Measurements from ENCODE around the gene KRT14. TPM values are rescaled to one million over a fixed set of nuclear protein-coding genes. Genes with fewer than 3 reads are reported as not detected.

KRT14 gene
- total RNA-seq, 1 experiment from 2014 or later = 6.1 TPM

DNA sequence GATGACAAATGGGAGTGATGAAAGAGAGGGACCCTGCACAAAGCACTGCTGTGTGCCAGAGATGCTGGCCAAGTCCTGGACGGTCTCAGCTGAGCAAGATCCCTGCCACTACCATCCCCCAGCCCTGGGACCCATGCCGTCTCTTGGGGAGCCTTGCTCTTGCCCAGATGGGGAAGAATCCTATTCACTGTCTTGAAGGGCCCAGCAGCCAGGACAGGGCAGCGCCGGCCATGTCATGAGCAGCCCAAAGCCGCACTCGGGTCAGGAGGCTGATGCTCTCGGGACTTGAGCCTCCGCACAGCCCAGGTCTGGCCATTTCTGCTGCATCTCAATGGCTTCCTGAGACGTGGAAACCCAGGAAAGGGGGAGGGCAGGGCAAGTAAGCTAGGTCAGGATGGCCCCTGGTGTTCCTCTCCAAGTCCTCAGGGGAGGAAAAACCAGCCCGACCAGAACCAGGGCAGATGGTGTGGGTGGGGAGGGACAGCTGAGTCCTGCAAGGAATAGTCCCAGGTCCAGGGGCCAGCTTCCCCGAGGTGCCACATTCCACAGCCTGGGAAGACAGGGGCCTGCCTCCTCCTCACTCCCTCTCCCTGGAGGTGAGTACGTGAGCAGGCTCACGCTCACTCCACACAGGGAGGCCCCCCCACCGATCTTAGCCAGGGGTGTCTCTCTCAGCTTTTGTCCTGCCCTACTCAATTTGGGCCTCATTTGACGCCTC is 50.8 kb downstream of the KRT14 start:
- no peak for DNase-seq
- no peak overlapping the region for H3K4me3 ChIP-seq
- no peaks in the 10 kb centered on the region for H3K27me3 ChIP-seq
- no peaks in the 10 kb centered on the region for H3K9me3 ChIP-seq
- H3K36me3 ChIP-seq = no peaks in the 10 kb centered on the region

DNA sequence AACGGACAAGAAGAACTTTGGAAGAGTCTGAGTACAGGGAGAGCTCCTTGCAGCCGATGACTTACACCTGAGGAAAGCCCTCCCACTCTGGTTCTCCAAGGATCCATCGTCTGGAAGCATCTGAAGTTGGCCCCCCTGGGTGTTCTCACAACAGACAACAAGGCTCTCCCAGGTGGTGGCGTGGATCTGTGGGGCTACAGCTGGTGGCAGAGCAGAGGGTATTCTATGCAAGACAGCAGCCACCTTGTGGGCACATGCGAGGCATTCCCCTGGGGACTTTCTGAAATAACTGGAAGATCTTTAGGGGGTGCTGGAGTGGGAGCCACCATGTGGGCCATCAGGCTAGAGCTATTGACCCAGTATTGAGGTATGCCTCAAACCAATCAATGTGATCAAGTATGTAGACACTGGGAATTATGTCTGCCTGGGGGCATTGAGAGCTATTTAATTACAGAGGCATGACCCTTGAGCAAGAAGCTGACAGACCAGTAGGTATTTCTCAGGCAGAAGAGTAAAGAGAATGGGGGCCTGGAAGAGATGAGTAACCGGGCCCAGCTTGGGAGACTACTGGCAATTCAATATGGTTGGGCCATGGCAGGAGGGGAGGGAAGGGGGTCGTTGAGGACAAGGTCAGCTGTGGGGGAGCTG is 51.7 kb downstream of the KRT14 start:
- Histone ChIP-seq H3K9me3 (no peaks in the 10 kb centered on the region), H3K36me3 (no peaks in the 10 kb centered on the region), H3K27me3 (no peaks in the 10 kb centered on the region), H3K4me3 (no peak overlapping the region)
- DNase-seq = no peak

DNA sequence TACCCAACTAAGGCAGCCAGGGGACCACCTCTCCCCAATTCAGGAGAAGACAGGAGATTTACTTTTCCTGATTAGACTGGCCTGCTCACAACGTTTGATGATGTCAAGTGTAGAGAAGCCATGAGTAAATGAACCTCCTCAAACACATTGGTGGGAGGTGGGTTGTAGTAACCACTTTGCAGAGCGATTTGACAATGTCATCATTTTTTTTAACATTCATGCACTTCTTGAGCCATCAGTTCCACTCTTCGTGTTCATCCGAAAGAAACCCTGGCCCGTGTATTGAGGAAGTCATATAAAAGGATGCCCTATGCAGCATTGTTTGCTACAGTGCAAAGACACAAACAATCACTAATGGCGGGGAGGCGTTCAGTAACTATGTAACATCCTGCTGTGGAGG is 53.1 kb downstream of the KRT14 start:
- DNase-seq = no peak
- Histone ChIP-seq H3K27me3 (no peaks in the 10 kb centered on the region), H3K36me3 (no peaks in the 10 kb centered on the region), H3K9me3 (no peaks in the 10 kb centered on the region), H3K4me3 (no peak overlapping the region)

DNA sequence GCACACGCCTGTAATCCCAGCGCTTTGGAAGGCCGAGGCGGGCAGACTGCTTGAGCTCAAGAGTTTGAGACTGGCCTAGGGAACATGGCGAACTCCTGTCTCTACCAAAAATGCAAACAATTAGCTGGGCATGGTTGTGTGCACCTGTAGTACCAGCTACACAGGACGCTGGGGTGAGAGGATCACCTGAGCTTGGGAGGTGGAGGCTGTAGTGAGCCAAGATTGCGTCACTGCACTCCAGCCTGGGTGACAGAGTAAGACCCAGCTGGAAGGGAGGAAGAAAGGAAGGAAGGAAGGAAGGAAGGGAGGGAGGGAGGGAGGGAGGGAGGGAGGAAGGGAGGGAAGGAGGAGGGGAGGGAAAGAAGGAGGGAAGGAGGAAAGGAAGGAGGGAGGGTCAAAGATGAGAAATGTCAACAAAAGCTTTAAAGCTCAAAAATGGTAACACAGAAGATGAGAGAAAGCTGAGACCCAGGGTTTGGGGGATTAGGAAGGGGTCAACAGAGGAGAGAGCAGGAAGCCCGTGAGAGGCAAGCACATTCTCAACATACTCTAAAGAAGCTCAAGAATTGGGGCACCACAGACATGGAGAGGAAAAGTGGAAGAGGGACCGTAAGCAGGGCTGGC is 53.6 kb downstream of the KRT14 start:
- no peak for DNase-seq
- Histone ChIP-seq H3K4me3 (no peak overlapping the region), H3K27me3 (no peaks in the 10 kb centered on the region), H3K36me3 (no peaks in the 10 kb centered on the region), H3K9me3 (no peaks in the 10 kb centered on the region)

Other genes starting within 250 kb of the KRT14 start
- gene KRT33A, start 236.1 kb downstream of the KRT14 start, total RNA-seq (2014; rRNA removed; shearing (Covaris generic); ENCODE audit: low replicate concordance) = not detected in 2 replicates
- gene KRT33B, start 217.1 kb downstream of the KRT14 start, total RNA-seq (2014; rRNA removed; shearing (Covaris generic); ENCODE audit: low replicate concordance) = 0.17 and 2.0 TPM in 2 replicates
- gene KRT34, start 204.6 kb downstream of the KRT14 start, total RNA-seq (2014; rRNA removed; shearing (Covaris generic); ENCODE audit: low replicate concordance) = 0.49 TPM in 1 of 2 replicates, not detected in the other
- not detected in 2 replicates for gene KRT31, start 189.3 kb downstream of the KRT14 start, total RNA-seq (2014; rRNA removed; shearing (Covaris generic); ENCODE audit: low replicate concordance)
- not detected in 2 replicates for gene KRT37, start 162.3 kb downstream of the KRT14 start, total RNA-seq (2014; rRNA removed; shearing (Covaris generic); ENCODE audit: low replicate concordance)
- gene KRT38, start 145.9 kb downstream of the KRT14 start, total RNA-seq (2014; rRNA removed; shearing (Covaris generic); ENCODE audit: low replicate concordance) = 0.17 TPM in 1 of 2 replicates, not detected in the other
- gene KRT32, start 119.5 kb downstream of the KRT14 start, total RNA-seq (2014; rRNA removed; shearing (Covaris generic); ENCODE audit: low replicate concordance) = 0.72 TPM in 1 of 2 replicates, not detected in the other
- 0.33 TPM in 1 of 2 replicates, not detected in the other for gene KRT35, start 105.7 kb downstream of the KRT14 start, total RNA-seq (2014; rRNA removed; shearing (Covaris generic); ENCODE audit: low replicate concordance)
- 0.20 TPM in 1 of 2 replicates, not detected in the other for gene KRT36, start 97.0 kb downstream of the KRT14 start, total RNA-seq (2014; rRNA removed; shearing (Covaris generic); ENCODE audit: low replicate concordance)
- gene KRT13, start 81.3 kb downstream of the KRT14 start, total RNA-seq (2014; rRNA removed; shearing (Covaris generic); ENCODE audit: low replicate concordance) = 3.8 and 4.0 TPM in 2 replicates
- gene KRT15, start 68.0 kb downstream of the KRT14 start, total RNA-seq (2014; rRNA removed; shearing (Covaris generic); ENCODE audit: low replicate concordance) = 38.4 and 82.2 TPM in 2 replicates
- gene KRT19, start 58.6 kb downstream of the KRT14 start, total RNA-seq (2014; rRNA removed; shearing (Covaris generic); ENCODE audit: low replicate concordance) = 20.7 and 46.3 TPM in 2 replicates
- not detected in 2 replicates for gene KRT9, start 14.8 kb downstream of the KRT14 start, total RNA-seq (2014; rRNA removed; shearing (Covaris generic); ENCODE audit: low replicate concordance)
- not detected in 2 replicates for gene KRT16, start 25.9 kb upstream of the KRT14 start, total RNA-seq (2014; rRNA removed; shearing (Covaris generic); ENCODE audit: low replicate concordance)
- gene KRT17, start 37.7 kb upstream of the KRT14 start, total RNA-seq (2014; rRNA removed; shearing (Covaris generic); ENCODE audit: low replicate concordance) = not detected in 2 replicates
- 42.2 and 90.7 TPM in 2 replicates for gene EIF1, start 102.0 kb upstream of the KRT14 start, total RNA-seq (2014; rRNA removed; shearing (Covaris generic); ENCODE audit: low replicate concordance)
- not detected in 2 replicates for gene GAST, start 125.4 kb upstream of the KRT14 start, total RNA-seq (2014; rRNA removed; shearing (Covaris generic); ENCODE audit: low replicate concordance)
- gene HAP1, start 147.7 kb upstream of the KRT14 start, total RNA-seq (2014; rRNA removed; shearing (Covaris generic); ENCODE audit: low replicate concordance) = not detected in 2 replicates
- gene JUP, start 199.8 kb upstream of the KRT14 start, total RNA-seq (2014; rRNA removed; shearing (Covaris generic); ENCODE audit: low replicate concordance) = 6.4 and 10.5 TPM in 2 replicates
- gene P3H4, start 225.1 kb upstream of the KRT14 start, total RNA-seq (2014; rRNA removed; shearing (Covaris generic); ENCODE audit: low replicate concordance) = 66.5 and 123 TPM in 2 replicates
- 191 and 258 TPM in 2 replicates for gene FKBP10, start 226.1 kb upstream of the KRT14 start, total RNA-seq (2014; rRNA removed; shearing (Covaris generic); ENCODE audit: low replicate concordance)
- 69.3 and 124 TPM in 2 replicates for gene NT5C3B, start 249.3 kb upstream of the KRT14 start, total RNA-seq (2014; rRNA removed; shearing (Covaris generic); ENCODE audit: low replicate concordance)